Measurements from ENCODE around the gene TRPC4AP. TPM values are rescaled to one million over a fixed set of nuclear protein-coding genes. Genes with fewer than 3 reads are reported as not detected.

The TRPC4AP gene
- total and polyA plus RNA-seq, 7 donors, result 24.0 to 61.8 (median 45.3) TPM

DNA sequence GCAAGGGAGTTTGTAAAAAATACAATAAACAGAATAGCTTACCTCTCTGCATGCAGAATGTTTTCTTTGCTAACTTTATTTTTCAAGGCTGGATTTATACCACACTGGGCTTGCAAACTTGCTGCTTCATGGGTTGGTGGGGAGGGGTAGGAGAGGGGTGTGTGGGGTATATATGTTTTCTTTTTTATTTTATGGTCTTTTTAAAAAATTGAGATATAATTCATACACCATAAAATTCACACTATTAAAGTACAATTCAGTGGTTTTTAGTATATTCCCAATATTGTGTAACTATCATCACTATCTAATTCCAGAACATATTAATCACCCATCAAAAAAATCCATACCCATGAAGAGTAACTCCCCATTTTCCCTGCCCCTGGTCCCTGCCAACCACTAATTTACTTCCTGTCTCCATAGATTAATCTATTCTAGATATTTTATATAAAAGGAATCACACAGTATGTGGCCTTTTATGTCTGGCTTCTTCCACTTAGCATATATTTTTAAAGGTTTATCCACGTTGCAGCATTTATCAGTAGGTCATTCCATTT, 14.3 kb upstream of the TRPC4AP start:
- H3K4me3 ChIP-seq, result no peak overlapping the region
- intact Hi-C loops (cut with DNase I), result no loop called here
- 90 to 94% methylated on average over 1 of the region's 1 CpG for WGBS, 2 donors
- TF ChIP-seq, protein P1, sequence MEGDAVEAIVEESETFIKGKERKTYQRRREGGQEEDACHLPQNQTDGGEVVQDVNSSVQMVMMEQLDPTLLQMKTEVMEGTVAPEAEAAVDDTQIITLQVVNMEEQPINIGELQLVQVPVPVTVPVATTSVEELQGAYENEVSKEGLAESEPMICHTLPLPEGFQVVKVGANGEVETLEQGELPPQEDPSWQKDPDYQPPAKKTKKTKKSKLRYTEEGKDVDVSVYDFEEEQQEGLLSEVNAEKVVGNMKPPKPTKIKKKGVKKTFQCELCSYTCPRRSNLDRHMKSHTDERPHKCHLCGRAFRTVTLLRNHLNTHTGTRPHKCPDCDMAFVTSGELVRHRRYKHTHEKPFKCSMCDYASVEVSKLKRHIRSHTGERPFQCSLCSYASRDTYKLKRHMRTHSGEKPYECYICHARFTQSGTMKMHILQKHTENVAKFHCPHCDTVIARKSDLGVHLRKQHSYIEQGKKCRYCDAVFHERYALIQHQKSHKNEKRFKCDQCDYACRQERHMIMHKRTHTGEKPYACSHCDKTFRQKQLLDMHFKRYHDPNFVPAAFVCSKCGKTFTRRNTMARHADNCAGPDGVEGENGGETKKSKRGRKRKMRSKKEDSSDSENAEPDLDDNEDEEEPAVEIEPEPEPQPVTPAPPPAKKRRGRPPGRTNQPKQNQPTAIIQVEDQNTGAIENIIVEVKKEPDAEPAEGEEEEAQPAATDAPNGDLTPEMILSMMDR (IDR thresholded peaks at IDR 0.05), result no peak
- TF ChIP-seq EP300 (IDR thresholded peaks at IDR 0.05) (no peak), POLR2A (IDR thresholded peaks at IDR 0.05) (no peak), POLR2AphosphoS5 (IDR thresholded peaks at IDR 0.05) (no peak)
- no peaks in the 10 kb centered on the region for H3K9me3 ChIP-seq
- no peaks in the 10 kb centered on the region for H3K36me3 ChIP-seq
- H3K4me1 ChIP-seq, result no peaks in the 10 kb centered on the region
- no peak for DNase-seq
- H3K27me3 ChIP-seq, result no peaks in the 10 kb centered on the region
- no peak overlapping the region for H3K27ac ChIP-seq

DNA sequence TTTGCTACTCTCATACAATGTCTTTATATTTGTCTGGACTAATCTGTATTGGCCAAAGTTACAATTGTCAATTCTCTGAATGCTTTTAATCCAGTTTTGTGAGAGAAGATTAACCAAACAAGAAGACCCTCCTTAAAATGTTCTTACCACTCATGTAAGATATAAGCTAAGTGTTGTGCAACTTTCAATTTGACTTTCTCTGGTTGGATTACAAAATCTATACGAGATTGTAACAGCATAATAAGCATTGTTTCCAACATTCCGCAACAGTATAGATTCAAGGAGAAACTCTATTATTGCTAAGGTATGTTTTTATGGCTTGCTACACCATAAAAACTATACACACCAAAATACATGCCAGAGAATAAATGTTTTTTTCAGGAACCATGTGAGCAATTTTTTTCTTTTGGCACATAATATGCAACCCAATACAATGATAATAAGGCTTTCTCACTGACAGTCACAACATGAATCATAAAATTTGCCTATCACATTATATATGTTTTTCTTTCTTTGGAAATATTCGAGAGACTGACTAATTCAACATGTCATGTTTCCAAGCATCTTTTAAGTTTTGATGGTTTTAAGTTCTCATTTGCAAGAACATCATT, 12.2 kb upstream of the TRPC4AP start:
- no peaks in the 10 kb centered on the region for H3K36me3 ChIP-seq
- 21 to 63% methylated on average over 3 of the region's 3 CpGs for WGBS, 2 donors
- DNase-seq, result no peak
- no peaks in the 10 kb centered on the region for H3K4me1 ChIP-seq
- no peaks in the 10 kb centered on the region for H3K9me3 ChIP-seq
- no peak overlapping the region for H3K27ac ChIP-seq
- no peaks in the 10 kb centered on the region for H3K27me3 ChIP-seq
- H3K4me3 ChIP-seq, result no peak overlapping the region
- TF ChIP-seq POLR2AphosphoS5 (IDR thresholded peaks at IDR 0.05) (no peak), POLR2A (IDR thresholded peaks at IDR 0.05) (no peak), EP300 (IDR thresholded peaks at IDR 0.05) (no peak)
- TF ChIP-seq, protein P1 (IDR thresholded peaks at IDR 0.05), result no peak
- intact Hi-C loops (cut with DNase I), result no loop called here

DNA sequence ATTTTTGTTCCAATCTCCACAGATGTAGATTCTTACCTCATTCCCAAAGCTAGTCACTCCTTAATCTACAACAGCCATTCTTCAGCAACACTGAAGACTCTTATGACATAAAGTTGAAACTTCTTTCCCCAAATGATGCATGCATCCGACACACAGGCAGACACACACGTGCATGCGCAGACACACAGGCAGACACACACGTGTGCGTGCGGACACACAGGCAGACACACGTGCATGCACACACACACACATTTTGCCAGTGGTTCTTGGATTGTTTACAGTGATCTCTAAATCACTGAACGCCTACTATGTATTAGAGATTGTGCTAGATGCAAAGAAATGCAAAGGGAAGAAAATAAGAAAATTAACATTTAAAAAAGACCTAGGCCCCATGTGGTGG, 9.0 kb upstream of the TRPC4AP start:
- no peaks in the 10 kb centered on the region for H3K36me3 ChIP-seq
- TF ChIP-seq POLR2A (IDR thresholded peaks at IDR 0.05) (no peak), EP300 (IDR thresholded peaks at IDR 0.05) (no peak), POLR2AphosphoS5 (IDR thresholded peaks at IDR 0.05) (no peak)
- TF ChIP-seq, protein P1 (IDR thresholded peaks at IDR 0.05), result no peak
- WGBS, 2 donors, result 93 to 94% methylated on average over 8 of the region's 8 CpGs

DNA sequence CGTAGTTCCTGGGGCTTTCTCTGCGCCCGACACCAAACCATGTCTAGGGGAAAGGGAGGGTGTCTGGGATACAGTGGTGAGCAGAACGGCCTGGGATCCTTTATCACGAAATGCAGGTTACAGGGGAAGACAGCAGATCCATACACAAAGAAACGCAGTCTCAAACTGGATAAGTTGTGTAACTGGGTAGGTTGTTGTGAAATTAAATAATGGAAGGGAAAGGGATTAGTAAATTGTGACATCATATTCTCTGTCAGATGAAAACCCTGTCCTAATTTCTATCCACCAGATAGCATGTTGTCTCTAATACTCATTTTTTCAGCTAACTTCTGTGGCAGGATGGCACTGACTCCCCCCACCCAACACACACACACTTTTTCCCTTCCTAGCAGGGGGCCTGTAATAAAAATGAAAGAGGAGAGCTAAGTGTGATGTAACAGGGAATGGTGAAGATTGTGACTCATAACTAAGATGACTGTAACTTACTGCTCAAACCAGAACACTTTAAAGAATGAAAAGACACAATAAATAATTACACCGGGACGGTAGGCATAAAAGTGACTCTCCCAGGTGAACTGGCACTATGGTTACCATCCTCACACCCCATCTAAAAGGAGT, 769 bp upstream of the TRPC4AP start:
- peak overlapping the region in 3 of 4 donors; percentile 59 to 97 (median 93) for H3K4me3 ChIP-seq
- WGBS, 2 donors, result 80 to 85% methylated on average over 8 of the region's 8 CpGs
- H3K4me1 ChIP-seq, result peaks cover 0 to 39% (median 22%) of the 10 kb centered on the region in 4 donors
- TF ChIP-seq POLR2AphosphoS5 (IDR thresholded peaks at IDR 0.05) (no peak), EP300 (IDR thresholded peaks at IDR 0.05) (no peak), POLR2A (IDR thresholded peaks at IDR 0.05) (no peak)
- TF ChIP-seq, protein P1 (IDR thresholded peaks at IDR 0.05), result no peak
- no peaks in the 10 kb centered on the region for H3K9me3 ChIP-seq
- H3K27ac ChIP-seq, result peak overlapping the region; percentile 82 to 97 (median 94)
- peaks cover 0 to 12% (median 0%) of the 10 kb centered on the region in 4 donors for H3K36me3 ChIP-seq
- intact Hi-C loops (cut with DNase I), result loop anchor here (2.0 to 10.0 kb wide), 5 partner anchors 54 to 361 kb away; partner anchors contain the start of genes ACSS2, CEP250, EDEM2 and GSS
- H3K27me3 ChIP-seq, result no peaks in the 10 kb centered on the region
- no peak for DNase-seq

More for the DNA sequence above, 9.0 kb upstream of the TRPC4AP start:
- H3K4me3 ChIP-seq, result no peak overlapping the region
- no peaks in the 10 kb centered on the region for H3K4me1 ChIP-seq
- no peaks in the 10 kb centered on the region for H3K27me3 ChIP-seq
- H3K27ac ChIP-seq, result no peak overlapping the region
- no peak for DNase-seq
- no peaks in the 10 kb centered on the region for H3K9me3 ChIP-seq
- intact Hi-C loops (cut with DNase I), result no loop called here
